GM23248 (cell line): ENCODE results near the gene SEC23IP. TPM values are rescaled to one million over a fixed set of nuclear protein-coding genes. Genes with fewer than 3 reads are reported as not detected.

ENCODE experiments used
- DNase-seq: peaks from one replicate; pipeline ENCODE4 v3.0.0-alpha.2; 2015
- H2AFZ ChIP-seq: fragments of 200-600 bp; sonication (generic); 2 replicates; pipeline ENCODE4 v1.6.1; 2016; ENCODE audit warnings: antibody characterized with exemption
- H3F3A ChIP-seq: fragments of 200-600 bp; sonication (generic); 2 replicates; pipeline ENCODE4 v1.6.1; 2016; ENCODE audit warnings: mild to moderate bottlenecking, antibody characterized with exemption, mixed run types; ENCODE audit not compliant: insufficient read depth
- H3K27ac ChIP-seq: fragments of 200-600 bp; sonication (generic); 2 replicates; pipeline ENCODE4 v1.5.1; 2016; ENCODE audit warnings: mild to moderate bottlenecking
- H3K27me3 ChIP-seq: fragments of 200-600 bp; sonication (generic); replicated peaks from 2 replicates; pipeline ENCODE4 v1.6.1; 2016; ENCODE audit warnings: mild to moderate bottlenecking; ENCODE audit not compliant: insufficient read depth
- H3K36me3 ChIP-seq: fragments of 200-600 bp; sonication (generic); 2 replicates; pipeline ENCODE4 v1.6.1; 2016; ENCODE audit warnings: low read depth, mild to moderate bottlenecking
- H3K4me1 ChIP-seq: fragments of 200-600 bp; sonication (generic); 2 replicates; pipeline ENCODE4 v1.6.1; 2016; ENCODE audit warnings: mild to moderate bottlenecking; ENCODE audit not compliant: insufficient read depth
- H3K4me2 ChIP-seq: fragments of 200-600 bp; sonication (generic); one replicate; pipeline ENCODE4 v1.6.1; 2016; ENCODE audit warnings: mild to moderate bottlenecking; ENCODE audit not compliant: unreplicated experiment
- H3K4me3 ChIP-seq: fragments of 200-600 bp; sonication (generic); 2 replicates; pipeline ENCODE4 v1.5.1; 2016; ENCODE audit warnings: mild to moderate bottlenecking
- H3K79me2 ChIP-seq: fragments of 200-600 bp; sonication (generic); 2 replicates; pipeline ENCODE4 v1.6.1; 2016; ENCODE audit warnings: mild to moderate bottlenecking; ENCODE audit not compliant: insufficient read depth
- H3K9ac ChIP-seq: fragments of 200-600 bp; sonication (generic); 2 replicates; pipeline ENCODE4 v1.6.1; 2016; ENCODE audit warnings: mild to moderate bottlenecking
- H3K9me2 ChIP-seq: fragments of 200-600 bp; sonication (generic); 2 replicates; pipeline ENCODE4 v1.6.1; 2016; ENCODE audit warnings: mixed run types, mild to moderate bottlenecking, moderate library complexity; ENCODE audit not compliant: insufficient read depth
- H3K9me3 ChIP-seq: fragments of 200-600 bp; sonication (generic); one replicate; pipeline ENCODE4 v1.6.1; 2017; ENCODE audit warnings: low read depth
- H4K20me1 ChIP-seq: fragments of 200-600 bp; sonication (generic); 2 replicates; pipeline ENCODE4 v1.6.0; 2016; ENCODE audit not compliant: insufficient read depth
- EZH2 ChIP-seq: fragments of 200-600 bp; sonication (generic); IDR thresholded peaks from 2 replicates; pipeline ENCODE4 v1.6.1; 2018; ENCODE audit warnings: antibody characterized with exemption, mild to moderate bottlenecking; ENCODE audit not compliant: insufficient read depth, poor library complexity, severe bottlenecking
- EZH2phosphoT487 ChIP-seq: fragments of 200-600 bp; sonication (generic); IDR thresholded peaks from 2 replicates; pipeline ENCODE4 v1.6.1; 2018; ENCODE audit warnings: antibody characterized with exemption, moderate library complexity, mild to moderate bottlenecking, low read depth; ENCODE audit not compliant: insufficient read depth
- WGBS, 2 experiments: methylation state at CpG; one replicate each; pipeline ENCODE4 v1.1.6; 2015 to 2017; ENCODE audit warnings: low lambda C conversion rate in 2 of 2, low coverage in 1 of 2; ENCODE audit errors: missing lambda C conversion rate in 2 of 2; 5-methylcytosine and 5-hydroxymethylcytosine counted together
- in situ Hi-C: fragments of 300-500 bp; cut with MboI; formaldehyde crosslinking; loops from 2 replicates; pipeline ENCODE4 v1.15.0; 2020
- polyA plus RNA-seq: library from polyadenylated mRNA; unstranded; fragments of >200 nt; fragmentation: Nextera tagmentation; extraction: Ambion mirVana; gene quantifications from 2 replicates; pipeline ENCODE4 v1.2.1, GENCODE V29; 2016
- total RNA-seq: library from RNA; depleted of rRNA; stranded (reverse); fragments of >200 nt; shearing (Covaris generic); gene quantifications from 2 replicates; pipeline ENCODE4 v1.2.3, GENCODE V29; 2014

The SEC23IP gene
- total and polyA plus RNA-seq, 2 experiments from 2014 or later = 23.6 to 55.0 TPM

- peaks cover 61% of the 10 kb centered on the region for H3K36me3 ChIP-seq
- peak; percentile 24 for DNase-seq
- in situ Hi-C loops = no loop called here
Observed at GRCh38 chr10:119908166-119908565, 15.6 kb downstream of the SEC23IP start.

GRCh38 chr10:119910689-119911088, 18.2 kb downstream of the SEC23IP start:
- peaks cover 44% of the 10 kb centered on the region for H3K36me3 ChIP-seq
- H3K27ac ChIP-seq = no peak overlapping the region
- H2AFZ ChIP-seq = no peak overlapping the region
- no peak overlapping the region for H3K9ac ChIP-seq
- DNase-seq = no peak
- H3K4me3 ChIP-seq = no peak overlapping the region
- H3K4me1 ChIP-seq = peaks cover 8% of the 10 kb centered on the region
- H3K79me2 ChIP-seq = peaks cover 53% of the 10 kb centered on the region
- H3F3A ChIP-seq = peaks cover 7% of the 10 kb centered on the region; the same call in 1 of the 2 replicates
- no peaks in the 10 kb centered on the region for H3K9me3 ChIP-seq
- in situ Hi-C loops = no loop called here
- H3K4me2 ChIP-seq = no peak overlapping the region
- TF ChIP-seq EZH2 = no peak
- TF ChIP-seq EZH2phosphoT487 = no peak
- 96 to 100% methylated on average over 6 of the region's 6 CpGs for WGBS, 2 experiments
- H4K20me1 ChIP-seq = no peaks in the 10 kb centered on the region
- no peaks in the 10 kb centered on the region for H3K9me2 ChIP-seq
- no peaks in the 10 kb centered on the region for H3K27me3 ChIP-seq

More at GRCh38 chr10:119908166-119908565, 15.6 kb downstream of the SEC23IP start:
- Histone ChIP-seq H3K4me3 (no peak overlapping the region), H3K79me2 (peaks cover 68% of the 10 kb centered on the region), H3K9me3 (no peaks in the 10 kb centered on the region), H3K4me2 (no peak overlapping the region), H3F3A (peaks cover 7% of the 10 kb centered on the region; the same call in 1 of the 2 replicates), H3K27me3 (no peaks in the 10 kb centered on the region), H3K9ac (no peak overlapping the region), H3K4me1 (peaks cover 8% of the 10 kb centered on the region), H4K20me1 (no peaks in the 10 kb centered on the region), H2AFZ (no peak overlapping the region), H3K9me2 (no peaks in the 10 kb centered on the region), H3K27ac (peak overlapping the region; percentile 25; the same call in 1 of the 2 replicates)
- no peak for TF ChIP-seq EZH2phosphoT487
- no peak for TF ChIP-seq EZH2

GRCh38 chr10:119917777-119918176, 25.2 kb downstream of the SEC23IP start:
- Histone ChIP-seq H3K27me3 (no peaks in the 10 kb centered on the region), H3F3A (0 out of 2 replicates have a peak, but pooled peaks cover 5% of the 10 kb centered on the region), H4K20me1 (0 out of 2 replicates have a peak, but pooled peaks cover 5% of the 10 kb centered on the region), H3K9ac (no peak overlapping the region), H3K79me2 (peaks cover 48% of the 10 kb centered on the region), H3K4me3 (no peak overlapping the region), H3K9me2 (no peaks in the 10 kb centered on the region), H3K27ac (no peak overlapping the region), H3K36me3 (peaks cover 72% of the 10 kb centered on the region), H3K4me2 (no peak overlapping the region), H2AFZ (no peak overlapping the region), H3K4me1 (no peaks in the 10 kb centered on the region), H3K9me3 (no peaks in the 10 kb centered on the region)
- WGBS, 2 experiments = 78 to 80% methylated on average over 3 of the region's 3 CpGs
- peak; percentile 42 for DNase-seq
- TF ChIP-seq EZH2phosphoT487 = no peak
- no peak for TF ChIP-seq EZH2
- in situ Hi-C loops = no loop called here

GRCh38 chr10:119919271-119919670, 26.7 kb downstream of the SEC23IP start:
- Histone ChIP-seq H3K4me3 (no peak overlapping the region), H2AFZ (no peak overlapping the region), H3K27ac (no peak overlapping the region), H3K79me2 (peaks cover 56% of the 10 kb centered on the region), H3K27me3 (no peaks in the 10 kb centered on the region), H3F3A (0 out of 2 replicates have a peak, but pooled peaks cover 5% of the 10 kb centered on the region), H3K36me3 (peaks cover 66% of the 10 kb centered on the region), H3K9me3 (no peaks in the 10 kb centered on the region), H3K9ac (no peak overlapping the region), H3K4me1 (no peaks in the 10 kb centered on the region), H4K20me1 (0 out of 2 replicates have a peak, but pooled peaks cover 5% of the 10 kb centered on the region), H3K4me2 (no peak overlapping the region), H3K9me2 (no peaks in the 10 kb centered on the region)
- TF ChIP-seq EZH2phosphoT487 (no peak), EZH2 (no peak)
- 97 to 100% methylated on average over 3 of the region's 3 CpGs for WGBS, 2 experiments
- in situ Hi-C loops = no loop called here
- peak; percentile 27 for DNase-seq
